Mesenchymal stem cell (in vitro differentiated cells and primary cell): Measurements from ENCODE around the gene PAN3.

Experiments
- DNase-seq: peaks from one replicate; pipeline ENCODE4 v3.0.0-alpha.2; 2013
- H2AFZ ChIP-seq: one replicate; pipeline ENCODE4 v1.6.1; 2013; ENCODE audit warnings: low read depth, mild to moderate bottlenecking, control low read depth, inconsistent platforms, low read length, moderate library complexity
- H2AK5ac ChIP-seq: 2 replicates; pipeline ENCODE4 v1.6.1; 2013; ENCODE audit warnings: low read length, moderate library complexity, mild to moderate bottlenecking, inconsistent platforms; ENCODE audit not compliant: severe bottlenecking
- H2BK120ac ChIP-seq: one replicate; pipeline ENCODE4 v1.6.1; 2013; ENCODE audit warnings: low read depth, mild to moderate bottlenecking, inconsistent platforms, low read length, moderate library complexity
- H2BK12ac ChIP-seq, 2 experiments: one replicate each; pipeline ENCODE4 v1.6.1; 2013; ENCODE audit warnings: inconsistent platforms in 2 of 2, low read length in 2 of 2, mild to moderate bottlenecking in 2 of 2, moderate library complexity in 2 of 2, control low read depth in 1 of 2
- H2BK15ac ChIP-seq: one replicate; pipeline ENCODE4 v1.6.1; 2013; ENCODE audit warnings: mild to moderate bottlenecking, low read depth, inconsistent platforms; ENCODE audit not compliant: poor library complexity, severe bottlenecking
- H2BK5ac ChIP-seq: 2 replicates; pipeline ENCODE4 v1.6.1; 2013; ENCODE audit warnings: low read depth, mild to moderate bottlenecking, low read length, control low read depth, inconsistent platforms; ENCODE audit not compliant: poor library complexity, severe bottlenecking
- H3K14ac ChIP-seq, 2 experiments: one replicate each; pipeline ENCODE4 v1.6.1; 2013; ENCODE audit warnings: inconsistent platforms in 2 of 2, low read length in 2 of 2, control low read depth in 1 of 2, mild to moderate bottlenecking in 1 of 2, moderate library complexity in 1 of 2
- H3K18ac ChIP-seq, 2 experiments: one replicate each; pipeline ENCODE4 v1.6.1; 2013; ENCODE audit warnings: inconsistent platforms in 2 of 2, low read length in 2 of 2, control low read depth in 1 of 2, low read depth in 1 of 2, mild to moderate bottlenecking in 1 of 2
- H3K23ac ChIP-seq, 2 experiments: one replicate each; pipeline ENCODE4 v1.6.1; 2013; ENCODE audit warnings: inconsistent platforms in 2 of 2, low read length in 2 of 2, mild to moderate bottlenecking in 2 of 2, moderate library complexity in 2 of 2, control low read depth in 1 of 2
- H3K27ac ChIP-seq: 2 replicates; pipeline ENCODE4 v1.5.1; 2013; ENCODE audit warnings: mild to moderate bottlenecking, moderate library complexity, low read length, control low read depth, inconsistent platforms; ENCODE audit not compliant: poor library complexity, severe bottlenecking
- H3K27me3 ChIP-seq, 2 experiments: 2 replicates each; pipeline versions ENCODE4 v1.6.1 to v1.7.0; 2013; ENCODE audit warnings: low read length in 2 of 2, mild to moderate bottlenecking in 2 of 2, moderate library complexity in 2 of 2, control low read depth in 1 of 2, inconsistent platforms in 1 of 2; ENCODE audit not compliant: control insufficient read depth in 1 of 2, insufficient read depth in 1 of 2
- H3K36me3 ChIP-seq, 2 experiments: 2 replicates each; pipeline versions ENCODE4 v1.6.1 to v1.7.0; 2013; ENCODE audit warnings: low read length in 2 of 2, control low read depth in 1 of 2, inconsistent platforms in 1 of 2, low read depth in 1 of 2, mild to moderate bottlenecking in 1 of 2; ENCODE audit not compliant: insufficient read depth in 2 of 2, control insufficient read depth in 1 of 2
- H3K4ac ChIP-seq, 2 experiments: one replicate each; pipeline ENCODE4 v1.6.1; 2013; ENCODE audit warnings: inconsistent platforms in 2 of 2, low read length in 2 of 2, mild to moderate bottlenecking in 2 of 2, moderate library complexity in 2 of 2, control low read depth in 1 of 2, low read depth in 1 of 2
- H3K4me1 ChIP-seq: 2 replicates; pipeline ENCODE4 v1.6.1; 2013; ENCODE audit warnings: low read depth, low read length, control low read depth; ENCODE audit not compliant: control insufficient read depth, insufficient read depth
- H3K4me2 ChIP-seq: 2 replicates; pipeline ENCODE4 v1.6.1; 2013; ENCODE audit warnings: low read length, mild to moderate bottlenecking, inconsistent platforms; ENCODE audit not compliant: poor library complexity, severe bottlenecking
- H3K4me3 ChIP-seq, 2 experiments: 2 replicates each; pipeline versions ENCODE4 v1.5.1 to v1.7.0; 2013; ENCODE audit warnings: low read length in 2 of 2, mild to moderate bottlenecking in 2 of 2, control low read depth in 1 of 2, low read depth in 1 of 2; ENCODE audit not compliant: insufficient read depth in 1 of 2
- H3K79me1 ChIP-seq: replicated peaks from 2 replicates; pipeline ENCODE4 v1.6.1; 2013; ENCODE audit warnings: mild to moderate bottlenecking, control low read depth, low read length, inconsistent platforms; ENCODE audit not compliant: poor library complexity, severe bottlenecking
- H3K9ac ChIP-seq: 2 replicates; pipeline ENCODE4 v1.7.0; 2013; ENCODE audit warnings: mild to moderate bottlenecking, low read length, moderate library complexity
- H3K9me3 ChIP-seq: 2 replicates; pipeline ENCODE4 v1.7.0; 2013; ENCODE audit warnings: mild to moderate bottlenecking, low read length; ENCODE audit not compliant: control insufficient read depth
- H4K8ac ChIP-seq: one replicate; pipeline ENCODE4 v1.6.1; 2013; ENCODE audit warnings: inconsistent platforms, mild to moderate bottlenecking, low read length, moderate library complexity
- H4K91ac ChIP-seq: one replicate; pipeline ENCODE4 v1.6.1; 2013; ENCODE audit warnings: mild to moderate bottlenecking, low read length, inconsistent platforms
- WGBS: methylation state at CpG from one replicate; pipeline ENCODE4 v1.1.7; 2013; ENCODE audit warnings: mixed read lengths; 5-methylcytosine and 5-hydroxymethylcytosine counted together

Gene PAN3

GRCh38 chr13:28314879-28315278, 176.5 kb downstream of the PAN3 start:
- Histone ChIP-seq H3K4ac (no peak overlapping the region), H2AFZ (no peak overlapping the region)
- 97% methylated on average over 4 of the region's 6 CpGs for WGBS

GRCh38 chr13:28316129-28316528, 177.8 kb downstream of the PAN3 start:
- Histone ChIP-seq H3K23ac (no peak overlapping the region), H3K4ac (peak overlapping the region in 1 of 2 experiments; percentile 31), H2AK5ac (no peak overlapping the region), H3K9ac (no peak overlapping the region), H3K79me1 (no peaks in the 10 kb centered on the region), H3K27me3 (peaks cover 0 to 4% of the 10 kb centered on the region in 2 experiments), H2BK15ac (no peak overlapping the region), H2BK120ac (no peak overlapping the region), H3K36me3 (no peaks in the 10 kb centered on the region), H3K4me2 (no peak overlapping the region), H2BK12ac (peak overlapping the region in 1 of 2 experiments; percentile 45), H3K27ac (no peak overlapping the region), H3K4me3 (no peak overlapping the region), H2BK5ac (no peak overlapping the region), H2AFZ (no peak overlapping the region), H4K8ac (peak overlapping the region; percentile 84), H3K9me3 (no peaks in the 10 kb centered on the region), H4K91ac (no peak overlapping the region), H3K4me1 (peaks cover 5% of the 10 kb centered on the region), H3K14ac (no peak overlapping the region), H3K18ac (no peak overlapping the region)
- WGBS = 73% methylated on average over 5 of the region's 5 CpGs
- DNase-seq = no peak

More at GRCh38 chr13:28314879-28315278, 176.5 kb downstream of the PAN3 start:
- no peaks in the 10 kb centered on the region for H3K36me3 ChIP-seq
- no peak overlapping the region for H2BK12ac ChIP-seq
- H2BK5ac ChIP-seq = no peak overlapping the region
- H3K27me3 ChIP-seq = peaks cover 0 to 4% of the 10 kb centered on the region in 2 experiments
- H3K79me1 ChIP-seq = no peaks in the 10 kb centered on the region
- no peak overlapping the region for H3K4me2 ChIP-seq
- no peaks in the 10 kb centered on the region for H3K9me3 ChIP-seq
- H3K4me1 ChIP-seq = peaks cover 5% of the 10 kb centered on the region
- H3K18ac ChIP-seq = no peak overlapping the region
- no peak overlapping the region for H4K91ac ChIP-seq
- no peak overlapping the region for H4K8ac ChIP-seq
- no peak overlapping the region for H3K14ac ChIP-seq
- no peak overlapping the region for H2BK120ac ChIP-seq
- H3K27ac ChIP-seq = no peak overlapping the region
- H2BK15ac ChIP-seq = no peak overlapping the region
- no peak for DNase-seq
- H2AK5ac ChIP-seq = no peak overlapping the region
- no peak overlapping the region for H3K23ac ChIP-seq
- H3K9ac ChIP-seq = no peak overlapping the region
- H3K4me3 ChIP-seq = no peak overlapping the region

GRCh38 chr13:28316836-28317235, 178.5 kb downstream of the PAN3 start:
- 93% methylated on average over 7 of the region's 7 CpGs for WGBS
- DNase-seq = no peak

DNA sequence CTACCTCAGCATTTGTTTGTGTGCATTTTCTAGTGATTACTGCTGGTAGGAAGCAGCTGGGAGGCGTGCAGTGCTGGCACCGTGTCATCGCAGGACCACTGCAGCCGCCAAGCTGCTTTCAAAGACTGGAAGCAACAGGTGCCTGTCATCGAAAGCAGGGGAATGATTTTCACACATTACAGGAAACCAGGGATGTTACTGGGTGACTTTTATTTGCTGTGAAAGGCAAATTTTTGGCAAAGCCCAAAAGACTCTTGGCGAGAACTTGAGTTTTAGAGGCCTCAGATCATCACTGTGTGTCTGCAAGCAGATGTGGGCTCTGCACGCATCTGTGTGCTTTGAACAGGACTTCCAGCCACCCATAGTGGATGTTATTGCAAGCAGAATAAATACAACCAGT, 180.2 kb downstream of the PAN3 start:
- DNase-seq = no peak
- Histone ChIP-seq H3K9me3 (no peaks in the 10 kb centered on the region), H2AFZ (no peak overlapping the region), H3K4ac (no peak overlapping the region), H3K27ac (no peak overlapping the region), H3K79me1 (no peaks in the 10 kb centered on the region), H3K23ac (no peak overlapping the region), H2AK5ac (no peak overlapping the region), H3K4me1 (peaks cover 5% of the 10 kb centered on the region), H2BK5ac (no peak overlapping the region), H4K91ac (no peak overlapping the region), H2BK120ac (no peak overlapping the region), H3K18ac (no peak overlapping the region), H2BK15ac (no peak overlapping the region), H3K14ac (no peak overlapping the region), H4K8ac (no peak overlapping the region), H3K36me3 (no peaks in the 10 kb centered on the region), H3K27me3 (no peaks in the 10 kb centered on the region), H3K4me2 (no peak overlapping the region), H3K9ac (no peak overlapping the region), H3K4me3 (no peak overlapping the region), H2BK12ac (no peak overlapping the region)
- WGBS = 96% methylated on average over 7 of the region's 7 CpGs

More at GRCh38 chr13:28316836-28317235, 178.5 kb downstream of the PAN3 start:
- H3K36me3 ChIP-seq = no peaks in the 10 kb centered on the region
- H2BK12ac ChIP-seq = no peak overlapping the region
- no peak overlapping the region for H2AK5ac ChIP-seq
- no peaks in the 10 kb centered on the region for H3K79me1 ChIP-seq
- no peak overlapping the region for H3K9ac ChIP-seq
- no peak overlapping the region for H3K4me2 ChIP-seq
- peak overlapping the region; percentile 19 for H4K8ac ChIP-seq
- H3K14ac ChIP-seq = no peak overlapping the region
- no peak overlapping the region for H4K91ac ChIP-seq
- H3K4ac ChIP-seq = no peak overlapping the region
- no peak overlapping the region for H3K4me3 ChIP-seq
- H3K4me1 ChIP-seq = peaks cover 5% of the 10 kb centered on the region
- H3K23ac ChIP-seq = no peak overlapping the region
- no peaks in the 10 kb centered on the region for H3K9me3 ChIP-seq
- no peak overlapping the region for H2AFZ ChIP-seq
- H3K27me3 ChIP-seq = peaks cover 0 to 4% of the 10 kb centered on the region in 2 experiments
- H3K18ac ChIP-seq = no peak overlapping the region
- no peak overlapping the region for H3K27ac ChIP-seq
- no peak overlapping the region for H2BK120ac ChIP-seq
- no peak overlapping the region for H2BK5ac ChIP-seq
- no peak overlapping the region for H2BK15ac ChIP-seq
